ENCODE results near the gene SH3GL2.

Gene SH3GL2

GRCh38 chr9:17609312-17610005, 30.6 kb downstream of the SH3GL2 start:
- no peak for DNase-seq (ENCODE audit: low read depth in 1 of 2, low spot score in 1 of 2)

- DNase-seq (ENCODE audit: low read depth in 1 of 2, low spot score in 1 of 2): no peak
Measured at GRCh38 chr9:17611342-17611741, 32.5 kb downstream of the SH3GL2 start.

GRCh38 chr9:17611917-17612316, 33.1 kb downstream of the SH3GL2 start:
- DNase-seq (ENCODE audit: low read depth in 1 of 2, low spot score in 1 of 2): no peak

- no peak for DNase-seq (ENCODE audit: low read depth in 1 of 2, low spot score in 1 of 2)
Measured at GRCh38 chr9:17613758-17614157, 34.9 kb downstream of the SH3GL2 start.

GRCh38 chr9:17614250-17614649, 35.4 kb downstream of the SH3GL2 start:
- no peak for DNase-seq (ENCODE audit: low read depth in 1 of 2, low spot score in 1 of 2)

GRCh38 chr9:17614903-17615302, 36.0 kb downstream of the SH3GL2 start:
- no peak for DNase-seq (ENCODE audit: low read depth in 1 of 2, low spot score in 1 of 2)

GRCh38 chr9:17622141-17622540, 43.3 kb downstream of the SH3GL2 start:
- no peak for DNase-seq (ENCODE audit: low read depth in 1 of 2, low spot score in 1 of 2)

- no peak for DNase-seq (ENCODE audit: low read depth in 1 of 2, low spot score in 1 of 2)
Measured at GRCh38 chr9:17622749-17623148, 43.9 kb downstream of the SH3GL2 start.

- DNase-seq (ENCODE audit: low read depth in 1 of 2, low spot score in 1 of 2): no peak
Measured at GRCh38 chr9:17623965-17624364, 45.1 kb downstream of the SH3GL2 start.

GRCh38 chr9:17624571-17624970, 45.7 kb downstream of the SH3GL2 start:
- DNase-seq (ENCODE audit: low read depth in 1 of 2, low spot score in 1 of 2): no peak

GRCh38 chr9:17625644-17626388, 47.0 kb downstream of the SH3GL2 start:
- DNase-seq (ENCODE audit: low read depth in 1 of 2, low spot score in 1 of 2): no peak

- no peak for DNase-seq (ENCODE audit: low read depth in 1 of 2, low spot score in 1 of 2)
Measured at GRCh38 chr9:17627641-17628040, 48.8 kb downstream of the SH3GL2 start.

GRCh38 chr9:17628624-17629023, 49.8 kb downstream of the SH3GL2 start:
- no peak for DNase-seq (ENCODE audit: low read depth in 1 of 2, low spot score in 1 of 2)

- DNase-seq (ENCODE audit: low read depth in 1 of 2, low spot score in 1 of 2): no peak
Measured at GRCh38 chr9:17630531-17630949, 51.7 kb downstream of the SH3GL2 start.

- DNase-seq (ENCODE audit: low read depth in 1 of 2, low spot score in 1 of 2): no peak
Measured at GRCh38 chr9:17631396-17631795, 52.5 kb downstream of the SH3GL2 start.

- no peak for DNase-seq (ENCODE audit: low read depth in 1 of 2, low spot score in 1 of 2)
Measured at GRCh38 chr9:17632994-17633393, 54.1 kb downstream of the SH3GL2 start.

- DNase-seq (ENCODE audit: low read depth in 1 of 2, low spot score in 1 of 2): no peak
Measured at GRCh38 chr9:17635115-17635890, 56.4 kb downstream of the SH3GL2 start.

- no peak for DNase-seq (ENCODE audit: low read depth in 1 of 2, low spot score in 1 of 2)
Measured at GRCh38 chr9:17636349-17636748, 57.5 kb downstream of the SH3GL2 start.

GRCh38 chr9:17636821-17637220, 58.0 kb downstream of the SH3GL2 start:
- DNase-seq (ENCODE audit: low read depth in 1 of 2, low spot score in 1 of 2): no peak

- no peak for DNase-seq (ENCODE audit: low read depth in 1 of 2, low spot score in 1 of 2)
Measured at GRCh38 chr9:17637229-17637628, 58.4 kb downstream of the SH3GL2 start.

- DNase-seq (ENCODE audit: low read depth in 1 of 2, low spot score in 1 of 2): no peak
Measured at GRCh38 chr9:17648516-17648915, 69.7 kb downstream of the SH3GL2 start.

GRCh38 chr9:17651725-17652124, 72.9 kb downstream of the SH3GL2 start:
- DNase-seq (ENCODE audit: low read depth in 1 of 2, low spot score in 1 of 2): no peak

Data from activated T-helper 1 cell treated with anti-CD3 and anti-CD28 coated beads, Interleukin-2, amount 50 U/mL, for 16 hours (primary cell).